Measurements from ENCODE around the gene SPACA5B. TPM values are rescaled to one million over a fixed set of nuclear protein-coding genes. Genes with fewer than 3 reads are reported as not detected.

SPACA5B gene
- polyA plus RNA-seq, 10 donors = not detected

Other genes starting within 250 kb of the SPACA5B start
- 1 to 10 TPM; 4.2 to 6.9 (median 5.2) TPM for gene ZNF182, start 126.6 kb upstream of the SPACA5B start, polyA plus RNA-seq (ENCODE audit: insufficient read length in 10 of 10)
- gene SPACA5, start 123.6 kb upstream of the SPACA5B start, polyA plus RNA-seq (ENCODE audit: insufficient read length in 10 of 10) = under 1 TPM in 1 of 10 donors, not detected in 9; 0.49 TPM
- gene ZNF630, start 59.0 kb upstream of the SPACA5B start, polyA plus RNA-seq (ENCODE audit: insufficient read length in 10 of 10) = 1 to 10 TPM in 9 of 10 donors, under 1 TPM in 1; 0.88 to 3.7 (median 2.1) TPM
- not detected for gene SSX5, start 66.2 kb downstream of the SPACA5B start, polyA plus RNA-seq (ENCODE audit: insufficient read length in 10 of 10)
- not detected for gene SSX1, start 124.8 kb downstream of the SPACA5B start, polyA plus RNA-seq (ENCODE audit: insufficient read length in 10 of 10)
- not detected for gene SSX3, start 226.1 kb downstream of the SPACA5B start, polyA plus RNA-seq (ENCODE audit: insufficient read length in 10 of 10)

All from muscle of back (tissue), 10 donors.